ENCODE data around the gene ZNF688. TPM values are rescaled to one million over a fixed set of nuclear protein-coding genes. Genes with fewer than 3 reads are reported as not detected.

The ZNF688 gene
- total RNA-seq, 1 donor from 2014 or later = 11.3 TPM

DNA sequence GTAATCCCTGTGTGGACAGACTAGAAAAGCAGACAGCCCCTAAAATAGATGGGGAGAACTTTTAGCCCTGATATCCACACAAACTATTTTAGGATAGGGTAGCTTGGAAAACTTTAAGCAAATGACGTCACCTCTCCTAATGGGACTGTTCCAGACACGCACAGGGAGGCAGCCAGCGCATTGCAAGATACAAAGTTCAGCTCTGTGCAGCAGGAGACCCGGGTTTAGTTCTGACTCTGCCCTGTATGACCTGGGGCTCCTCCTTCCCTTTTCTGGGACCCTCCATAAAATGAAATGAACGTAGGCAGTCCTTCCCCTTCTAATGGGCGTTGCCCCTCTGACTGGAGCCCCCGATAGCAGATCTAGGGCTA lies 32.4 kb upstream of the ZNF688 start:
- peaks cover 3% of the 10 kb centered on the region for H3K4me1 Mint-ChIP-seq
- peaks cover 5% of the 10 kb centered on the region for H3K9me3 Mint-ChIP-seq
- peaks cover 29% of the 10 kb centered on the region for H3K36me3 Mint-ChIP-seq
- DNase-seq (ENCODE audit: low spot score in 2 of 2, unreplicated experiment in 2 of 2) = no peak
- H3K4me3 Mint-ChIP-seq = no peak overlapping the region
- H3K27me3 Mint-ChIP-seq (ENCODE audit: low read depth) = no peaks in the 10 kb centered on the region
- TF ChIP-seq CTCF (IDR thresholded peaks at IDR 0.05; ENCODE audit: unreplicated experiment) = no peak
- H3K27ac Mint-ChIP-seq = no peak overlapping the region

GRCh38 chr16:30602616-30603277 lies 31.2 kb upstream of the ZNF688 start:
- H3K4me1 Mint-ChIP-seq = no peaks in the 10 kb centered on the region
- TF ChIP-seq CTCF (IDR thresholded peaks at IDR 0.05; ENCODE audit: unreplicated experiment) = no peak
- no peak overlapping the region for H3K27ac Mint-ChIP-seq
- DNase-seq (ENCODE audit: low spot score in 2 of 2, unreplicated experiment in 2 of 2) = no peak
- no peak overlapping the region for H3K4me3 Mint-ChIP-seq
- no peaks in the 10 kb centered on the region for H3K27me3 Mint-ChIP-seq (ENCODE audit: low read depth)
- H3K36me3 Mint-ChIP-seq = peaks cover 29% of the 10 kb centered on the region
- peaks cover 5% of the 10 kb centered on the region for H3K9me3 Mint-ChIP-seq

DNA sequence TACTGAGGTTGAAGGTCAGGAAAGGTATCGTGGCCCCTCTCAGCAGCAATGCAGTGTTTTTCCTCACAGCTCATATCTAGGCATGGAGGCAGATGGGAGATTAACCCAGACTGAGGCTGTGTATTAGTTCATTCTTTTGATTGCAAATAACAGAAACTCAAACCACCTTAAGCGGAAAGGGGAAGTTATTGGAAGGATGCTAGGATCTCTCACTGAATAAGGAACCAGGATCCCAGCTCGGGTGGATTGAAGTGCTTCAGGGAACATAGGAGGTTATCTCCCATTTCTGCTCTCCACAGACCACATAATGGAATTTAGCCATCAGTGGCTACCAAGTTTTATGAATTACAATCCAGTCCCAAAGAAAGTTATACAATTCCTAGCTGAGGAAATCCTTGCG lies 30.5 kb upstream of the ZNF688 start:
- Mint-ChIP-seq H3K27ac (no peak overlapping the region), H3K4me3 (no peak overlapping the region), H3K36me3 (peaks cover 29% of the 10 kb centered on the region), H3K9me3 (peaks cover 5% of the 10 kb centered on the region), H3K27me3 (ENCODE audit: low read depth) (no peaks in the 10 kb centered on the region), H3K4me1 (no peaks in the 10 kb centered on the region)
- DNase-seq (ENCODE audit: low spot score in 2 of 2, unreplicated experiment in 2 of 2) = no peak
- no peak for TF ChIP-seq CTCF (IDR thresholded peaks at IDR 0.05; ENCODE audit: unreplicated experiment)

- no peak for DNase-seq (ENCODE audit: low spot score in 2 of 2, unreplicated experiment in 2 of 2)
- peaks cover 27% of the 10 kb centered on the region for H3K36me3 Mint-ChIP-seq
- no peak overlapping the region for H3K4me3 Mint-ChIP-seq
- H3K9me3 Mint-ChIP-seq = peaks cover 5% of the 10 kb centered on the region
- no peaks in the 10 kb centered on the region for H3K4me1 Mint-ChIP-seq
- no peaks in the 10 kb centered on the region for H3K27me3 Mint-ChIP-seq (ENCODE audit: low read depth)
- no peak for TF ChIP-seq CTCF (IDR thresholded peaks at IDR 0.05; ENCODE audit: unreplicated experiment)
- H3K27ac Mint-ChIP-seq = no peak overlapping the region
Measured at GRCh38 chr16:30600929-30601328, 29.4 kb upstream of the ZNF688 start.

DNA sequence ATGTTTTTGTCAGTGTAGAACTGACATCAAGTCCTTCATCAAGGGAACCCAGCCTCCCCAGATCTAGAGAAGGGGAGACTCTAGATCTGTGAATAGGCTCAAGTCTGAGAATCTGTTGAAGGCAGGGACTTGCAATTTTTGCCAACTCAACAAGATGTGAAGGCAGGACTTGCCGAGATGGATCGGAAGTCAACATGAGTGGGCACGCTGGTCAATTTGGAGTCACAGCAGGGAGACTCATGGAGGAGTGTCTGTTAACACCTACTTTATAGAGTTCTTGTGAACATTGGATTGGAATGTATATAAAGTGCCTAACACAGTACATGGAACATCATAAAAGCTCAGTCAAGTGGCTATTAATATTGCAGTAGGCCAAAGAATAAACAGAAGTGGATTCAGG lies 28.7 kb upstream of the ZNF688 start:
- H3K4me1 Mint-ChIP-seq = no peaks in the 10 kb centered on the region
- no peak overlapping the region for H3K27ac Mint-ChIP-seq
- H3K27me3 Mint-ChIP-seq (ENCODE audit: low read depth) = no peaks in the 10 kb centered on the region

More for the DNA sequence above, 28.7 kb upstream of the ZNF688 start:
- Mint-ChIP-seq H3K9me3 (peaks cover 5% of the 10 kb centered on the region), H3K36me3 (peaks cover 24% of the 10 kb centered on the region), H3K4me3 (no peak overlapping the region)
- DNase-seq (ENCODE audit: low spot score in 2 of 2, unreplicated experiment in 2 of 2) = no peak
- no peak for TF ChIP-seq CTCF (IDR thresholded peaks at IDR 0.05; ENCODE audit: unreplicated experiment)
